GM23338 (cell line): ENCODE results near the gene SLC6A19. TPM values are rescaled to one million over a fixed set of nuclear protein-coding genes. Genes with fewer than 3 reads are reported as not detected.

Experiments used
- ATAC-seq: fragments of 200-7000 bp; cut with Tn5 transposase; 3 replicates; pipeline ENCODE4 v1.9.1; 2020
- DNase-seq: peaks from one replicate; pipeline ENCODE4 v3.0.0-alpha.2; 2015; ENCODE audit warnings: low spot score
- H2AFZ ChIP-seq: fragments of 200-600 bp; sonication (generic); 2 replicates; pipeline ENCODE4 v1.8.0; 2016; ENCODE audit warnings: antibody characterized with exemption, mild to moderate bottlenecking, moderate library complexity
- H3F3A ChIP-seq: fragments of 200-600 bp; sonication (generic); replicated peaks from 2 replicates; pipeline ENCODE4 v1.8.0; 2017; ENCODE audit warnings: antibody characterized with exemption, mixed run types, low read depth
- H3K27ac ChIP-seq: fragments of 200-600 bp; sonication (generic); 2 replicates; pipeline ENCODE4 v1.6.1; 2016; ENCODE audit warnings: low read depth
- H3K27me3 ChIP-seq: fragments of 200-600 bp; sonication (generic); 2 replicates; pipeline ENCODE4 v1.8.0; 2016; ENCODE audit warnings: mild to moderate bottlenecking, mixed run types, moderate library complexity; ENCODE audit not compliant: insufficient read depth
- H3K36me3 ChIP-seq: fragments of 200-600 bp; sonication (generic); 2 replicates; pipeline ENCODE4 v1.8.0; 2016; ENCODE audit warnings: mild to moderate bottlenecking; ENCODE audit not compliant: insufficient read depth
- H3K4me1 ChIP-seq: fragments of 200-600 bp; sonication (generic); 2 replicates; pipeline ENCODE4 v1.8.0; 2016; ENCODE audit warnings: mild to moderate bottlenecking, moderate library complexity; ENCODE audit not compliant: insufficient read depth
- H3K4me2 ChIP-seq: fragments of 200-600 bp; sonication (generic); 2 replicates; pipeline ENCODE4 v1.7.1; 2017; ENCODE audit warnings: mixed run types
- H3K4me3 ChIP-seq: fragments of 200-600 bp; sonication (generic); 2 replicates; pipeline ENCODE4 v1.6.1; 2016; ENCODE audit warnings: mixed run types
- H3K79me2 ChIP-seq: fragments of 200-600 bp; sonication (generic); replicated peaks from 2 replicates; pipeline ENCODE4 v1.8.0; 2017; ENCODE audit warnings: mild to moderate bottlenecking; ENCODE audit not compliant: insufficient read depth
- H3K9me2 ChIP-seq: fragments of 200-600 bp; sonication (generic); 2 replicates; pipeline ENCODE4 v1.8.0; 2017; ENCODE audit not compliant: insufficient read depth
- H4K20me1 ChIP-seq: fragments of 200-600 bp; sonication (generic); replicated peaks from 2 replicates; pipeline ENCODE4 v1.8.0; 2017; ENCODE audit warnings: mild to moderate bottlenecking; ENCODE audit not compliant: insufficient read depth
- H3K27ac Mint-ChIP-seq: 2 replicates; pipeline ENCODE4 v1.8.0; 2020; ENCODE audit warnings: inconsistent platforms, mild to moderate bottlenecking, moderate library complexity, mixed read lengths
- H3K27me3 Mint-ChIP-seq: 3 replicates; pipeline ENCODE4 v1.8.0; 2022; ENCODE audit warnings: low read depth, mild to moderate bottlenecking, moderate library complexity, mixed read lengths, inconsistent platforms; ENCODE audit not compliant: insufficient read depth, poor library complexity
- H3K36me3 Mint-ChIP-seq: 3 replicates; pipeline ENCODE4 v1.8.0; 2021; ENCODE audit warnings: low read depth, mild to moderate bottlenecking, inconsistent platforms, moderate library complexity, mixed read lengths
- H3K4me1 Mint-ChIP-seq: 3 replicates; pipeline ENCODE4 v1.8.0; 2020; ENCODE audit warnings: mild to moderate bottlenecking, inconsistent platforms, mixed read lengths
- H3K4me3 Mint-ChIP-seq: 3 replicates; pipeline ENCODE4 v1.8.0; 2021; ENCODE audit warnings: moderate library complexity, mild to moderate bottlenecking, inconsistent platforms, mixed read lengths
- H3K9me3 Mint-ChIP-seq: 3 replicates; pipeline ENCODE4 v1.8.0; 2020; ENCODE audit warnings: moderate library complexity, mild to moderate bottlenecking, inconsistent platforms, mixed read lengths
- EZH2phosphoT487 ChIP-seq: fragments of 200-600 bp; sonication (generic); IDR thresholded peaks from one replicate; pipeline ENCODE4 v1.8.1; 2018; ENCODE audit warnings: antibody characterized with exemption; ENCODE audit not compliant: unreplicated experiment
- STAT1 ChIP-seq: IDR thresholded peaks from one replicate; pipeline ENCODE4 v1.6.1; 2016; ENCODE audit warnings: antibody characterized with exemption; ENCODE audit not compliant: unreplicated experiment
- ZNF114 ChIP-seq: fragments of 250-450 bp; sonication (Bioruptor Pico); IDR thresholded peaks from 2 replicates; pipeline ENCODE4 v1.5.0; 2020; ENCODE audit warnings: mild to moderate bottlenecking, moderate library complexity
- polyA plus RNA-seq: library from polyadenylated mRNA; unstranded; fragments of >200 nt; fragmentation: Nextera tagmentation; extraction: Ambion mirVana; gene quantifications from 2 replicates; pipeline ENCODE4 v1.2.1, GENCODE V29; 2016
- total RNA-seq: library from RNA; depleted of rRNA; stranded (reverse); fragments of >200 nt; shearing (Covaris generic); gene quantifications from 2 replicates; pipeline ENCODE4 v1.2.3, GENCODE V29; 2014
- TF ChIP-seq, protein P1 (sequence below): fragments of 250-450 bp; sonication (Bioruptor Pico); IDR thresholded peaks from 2 replicates; pipeline ENCODE4 v1.5.0; 2020; ENCODE audit warnings: mild to moderate bottlenecking, moderate library complexity
- TF ChIP-seq, protein P2 (sequence below): IDR thresholded peaks from 2 replicates; pipeline ENCODE4 v1.6.1; 2016; ENCODE audit warnings: antibody characterized with exemption
- TF ChIP-seq, protein P3 (sequence below), 2 experiments: fragments of 200-600 bp in 1 of 2; sonication (generic) in 1 of 2; conservative IDR thresholded peaks; 2 replicates each; pipeline versions ENCODE4 v1.5.1 to v1.6.1; 2016 to 2017; ENCODE audit warnings: antibody characterized with exemption in 2 of 2, low read depth in 2 of 2, mild to moderate bottlenecking in 2 of 2, moderate library complexity in 1 of 2

Gene SLC6A19
- total and polyA plus RNA-seq, 2 experiments from 2014 or later, result not detected

DNA sequence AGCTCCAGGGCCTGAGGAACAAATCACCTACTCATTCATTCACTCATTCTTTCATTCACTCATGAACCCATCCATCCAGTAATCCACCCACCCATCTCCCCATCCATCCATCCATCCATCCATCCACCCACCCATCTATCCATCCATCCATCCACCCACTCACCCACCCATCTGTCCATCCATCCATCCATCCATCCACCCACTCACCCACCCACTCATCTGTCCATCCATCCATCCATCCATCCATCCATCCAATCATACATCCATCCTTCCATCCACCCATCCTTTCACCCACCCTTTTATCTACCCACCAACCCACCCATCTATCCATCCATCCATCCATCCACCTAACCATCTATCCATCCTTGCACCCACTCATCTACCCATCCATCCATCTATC lies 35.5 kb upstream of the SLC6A19 start:
- ATAC-seq (no peak), DNase-seq (no peak)
- Histone ChIP-seq H3K36me3 (no peaks in the 10 kb centered on the region), H3K4me1 (no peaks in the 10 kb centered on the region), H3F3A (no peaks in the 10 kb centered on the region), H4K20me1 (no peaks in the 10 kb centered on the region), H3K27ac (no peak overlapping the region), H3K9me2 (no peaks in the 10 kb centered on the region), H3K27me3 (no peaks in the 10 kb centered on the region), H3K4me2 (no peak overlapping the region), H3K79me2 (no peaks in the 10 kb centered on the region), H2AFZ (no peak overlapping the region), H3K4me3 (no peak overlapping the region)
- Mint-ChIP-seq H3K4me1 (peaks cover 2% of the 10 kb centered on the region; the same call in 2 of the 3 replicates), H3K27me3 (peaks cover 12% of the 10 kb centered on the region), H3K4me3 (no peak overlapping the region), H3K27ac (no peak overlapping the region), H3K9me3 (no peaks in the 10 kb centered on the region; the same call in 2 of the 3 replicates), H3K36me3 (no peaks in the 10 kb centered on the region)
- TF ChIP-seq, protein P1, sequence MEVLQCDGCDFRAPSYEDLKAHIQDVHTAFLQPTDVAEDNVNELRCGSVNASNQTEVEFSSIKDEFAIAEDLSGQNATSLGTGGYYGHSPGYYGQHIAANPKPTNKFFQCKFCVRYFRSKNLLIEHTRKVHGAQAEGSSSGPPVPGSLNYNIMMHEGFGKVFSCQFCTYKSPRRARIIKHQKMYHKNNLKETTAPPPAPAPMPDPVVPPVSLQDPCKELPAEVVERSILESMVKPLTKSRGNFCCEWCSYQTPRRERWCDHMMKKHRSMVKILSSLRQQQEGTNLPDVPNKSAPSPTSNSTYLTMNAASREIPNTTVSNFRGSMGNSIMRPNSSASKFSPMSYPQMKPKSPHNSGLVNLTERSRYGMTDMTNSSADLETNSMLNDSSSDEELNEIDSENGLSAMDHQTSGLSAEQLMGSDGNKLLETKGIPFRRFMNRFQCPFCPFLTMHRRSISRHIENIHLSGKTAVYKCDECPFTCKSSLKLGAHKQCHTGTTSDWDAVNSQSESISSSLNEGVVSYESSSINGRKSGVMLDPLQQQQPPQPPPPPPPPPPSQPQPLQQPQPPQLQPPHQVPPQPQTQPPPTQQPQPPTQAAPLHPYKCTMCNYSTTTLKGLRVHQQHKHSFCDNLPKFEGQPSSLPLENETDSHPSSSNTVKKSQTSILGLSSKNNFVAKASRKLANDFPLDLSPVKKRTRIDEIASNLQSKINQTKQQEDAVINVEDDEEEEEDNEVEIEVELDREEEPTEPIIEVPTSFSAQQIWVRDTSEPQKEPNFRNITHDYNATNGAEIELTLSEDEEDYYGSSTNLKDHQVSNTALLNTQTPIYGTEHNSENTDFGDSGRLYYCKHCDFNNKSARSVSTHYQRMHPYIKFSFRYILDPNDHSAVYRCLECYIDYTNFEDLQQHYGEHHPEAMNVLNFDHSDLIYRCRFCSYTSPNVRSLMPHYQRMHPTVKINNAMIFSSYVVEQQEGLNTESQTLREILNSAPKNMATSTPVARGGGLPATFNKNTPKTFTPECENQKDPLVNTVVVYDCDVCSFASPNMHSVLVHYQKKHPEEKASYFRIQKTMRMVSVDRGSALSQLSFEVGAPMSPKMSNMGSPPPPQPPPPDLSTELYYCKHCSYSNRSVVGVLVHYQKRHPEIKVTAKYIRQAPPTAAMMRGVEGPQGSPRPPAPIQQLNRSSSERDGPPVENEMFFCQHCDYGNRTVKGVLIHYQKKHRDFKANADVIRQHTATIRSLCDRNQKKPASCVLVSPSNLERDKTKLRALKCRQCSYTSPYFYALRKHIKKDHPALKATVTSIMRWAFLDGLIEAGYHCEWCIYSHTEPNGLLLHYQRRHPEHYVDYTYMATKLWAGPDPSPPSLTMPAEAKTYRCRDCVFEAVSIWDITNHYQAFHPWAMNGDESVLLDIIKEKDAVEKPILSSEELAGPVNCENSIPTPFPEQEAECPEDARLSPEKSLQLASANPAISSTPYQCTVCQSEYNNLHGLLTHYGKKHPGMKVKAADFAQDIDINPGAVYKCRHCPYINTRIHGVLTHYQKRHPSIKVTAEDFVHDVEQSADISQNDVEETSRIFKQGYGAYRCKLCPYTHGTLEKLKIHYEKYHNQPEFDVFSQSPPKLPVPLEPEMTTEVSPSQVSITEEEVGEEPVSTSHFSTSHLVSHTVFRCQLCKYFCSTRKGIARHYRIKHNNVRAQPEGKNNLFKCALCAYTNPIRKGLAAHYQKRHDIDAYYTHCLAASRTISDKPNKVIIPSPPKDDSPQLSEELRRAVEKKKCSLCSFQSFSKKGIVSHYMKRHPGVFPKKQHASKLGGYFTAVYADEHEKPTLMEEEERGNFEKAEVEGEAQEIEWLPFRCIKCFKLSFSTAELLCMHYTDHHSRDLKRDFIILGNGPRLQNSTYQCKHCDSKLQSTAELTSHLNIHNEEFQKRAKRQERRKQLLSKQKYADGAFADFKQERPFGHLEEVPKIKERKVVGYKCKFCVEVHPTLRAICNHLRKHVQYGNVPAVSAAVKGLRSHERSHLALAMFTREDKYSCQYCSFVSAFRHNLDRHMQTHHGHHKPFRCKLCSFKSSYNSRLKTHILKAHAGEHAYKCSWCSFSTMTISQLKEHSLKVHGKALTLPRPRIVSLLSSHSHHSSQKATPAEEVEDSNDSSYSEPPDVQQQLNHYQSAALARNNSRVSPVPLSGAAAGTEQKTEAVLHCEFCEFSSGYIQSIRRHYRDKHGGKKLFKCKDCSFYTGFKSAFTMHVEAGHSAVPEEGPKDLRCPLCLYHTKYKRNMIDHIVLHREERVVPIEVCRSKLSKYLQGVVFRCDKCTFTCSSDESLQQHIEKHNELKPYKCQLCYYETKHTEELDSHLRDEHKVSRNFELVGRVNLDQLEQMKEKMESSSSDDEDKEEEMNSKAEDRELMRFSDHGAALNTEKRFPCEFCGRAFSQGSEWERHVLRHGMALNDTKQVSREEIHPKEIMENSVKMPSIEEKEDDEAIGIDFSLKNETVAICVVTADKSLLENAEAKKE (CRISPR knock-in tag), result no peak
- TF ChIP-seq EZH2phosphoT487, result no peak

DNA sequence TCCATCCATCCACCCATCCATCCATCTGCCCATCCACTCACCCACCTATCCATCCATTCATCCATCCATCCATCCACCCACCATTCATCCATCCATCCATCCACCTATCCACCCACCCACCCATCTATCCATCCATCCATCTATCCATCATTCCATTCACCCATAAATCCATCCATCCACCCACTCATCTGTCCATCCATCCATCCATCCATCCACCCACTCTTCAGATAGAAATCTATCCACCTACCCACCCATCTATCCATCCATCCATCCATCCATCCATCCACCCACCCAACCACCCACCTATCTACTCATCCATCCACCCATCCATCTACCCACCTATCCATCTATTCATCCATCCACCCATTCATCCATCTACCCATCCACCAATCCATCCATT lies 35.0 kb upstream of the SLC6A19 start:
- H3K27ac Mint-ChIP-seq, result no peak overlapping the region
- Histone ChIP-seq H3K4me2 (no peak overlapping the region), H3K36me3 (no peaks in the 10 kb centered on the region), H3K27ac (no peak overlapping the region), H2AFZ (no peak overlapping the region), H3K79me2 (no peaks in the 10 kb centered on the region), H3F3A (no peaks in the 10 kb centered on the region), H3K9me2 (no peaks in the 10 kb centered on the region), H3K4me1 (no peaks in the 10 kb centered on the region), H3K27me3 (no peaks in the 10 kb centered on the region), H4K20me1 (no peaks in the 10 kb centered on the region), H3K4me3 (no peak overlapping the region)
- peaks cover 15% of the 10 kb centered on the region for H3K27me3 Mint-ChIP-seq
- DNase-seq (no peak), ATAC-seq (no peak)
- no peaks in the 10 kb centered on the region for H3K36me3 Mint-ChIP-seq
- no peaks in the 10 kb centered on the region; the same call in 2 of the 3 replicates for H3K9me3 Mint-ChIP-seq
- peaks cover 2% of the 10 kb centered on the region; the same call in 2 of the 3 replicates for H3K4me1 Mint-ChIP-seq
- no peak overlapping the region for H3K4me3 Mint-ChIP-seq
- TF ChIP-seq, protein P2, sequence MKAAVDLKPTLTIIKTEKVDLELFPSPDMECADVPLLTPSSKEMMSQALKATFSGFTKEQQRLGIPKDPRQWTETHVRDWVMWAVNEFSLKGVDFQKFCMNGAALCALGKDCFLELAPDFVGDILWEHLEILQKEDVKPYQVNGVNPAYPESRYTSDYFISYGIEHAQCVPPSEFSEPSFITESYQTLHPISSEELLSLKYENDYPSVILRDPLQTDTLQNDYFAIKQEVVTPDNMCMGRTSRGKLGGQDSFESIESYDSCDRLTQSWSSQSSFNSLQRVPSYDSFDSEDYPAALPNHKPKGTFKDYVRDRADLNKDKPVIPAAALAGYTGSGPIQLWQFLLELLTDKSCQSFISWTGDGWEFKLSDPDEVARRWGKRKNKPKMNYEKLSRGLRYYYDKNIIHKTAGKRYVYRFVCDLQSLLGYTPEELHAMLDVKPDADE, result no peak
- TF ChIP-seq STAT1 (no peak), EZH2phosphoT487 (no peak), ZNF114 (no peak)
- TF ChIP-seq, protein P3, sequence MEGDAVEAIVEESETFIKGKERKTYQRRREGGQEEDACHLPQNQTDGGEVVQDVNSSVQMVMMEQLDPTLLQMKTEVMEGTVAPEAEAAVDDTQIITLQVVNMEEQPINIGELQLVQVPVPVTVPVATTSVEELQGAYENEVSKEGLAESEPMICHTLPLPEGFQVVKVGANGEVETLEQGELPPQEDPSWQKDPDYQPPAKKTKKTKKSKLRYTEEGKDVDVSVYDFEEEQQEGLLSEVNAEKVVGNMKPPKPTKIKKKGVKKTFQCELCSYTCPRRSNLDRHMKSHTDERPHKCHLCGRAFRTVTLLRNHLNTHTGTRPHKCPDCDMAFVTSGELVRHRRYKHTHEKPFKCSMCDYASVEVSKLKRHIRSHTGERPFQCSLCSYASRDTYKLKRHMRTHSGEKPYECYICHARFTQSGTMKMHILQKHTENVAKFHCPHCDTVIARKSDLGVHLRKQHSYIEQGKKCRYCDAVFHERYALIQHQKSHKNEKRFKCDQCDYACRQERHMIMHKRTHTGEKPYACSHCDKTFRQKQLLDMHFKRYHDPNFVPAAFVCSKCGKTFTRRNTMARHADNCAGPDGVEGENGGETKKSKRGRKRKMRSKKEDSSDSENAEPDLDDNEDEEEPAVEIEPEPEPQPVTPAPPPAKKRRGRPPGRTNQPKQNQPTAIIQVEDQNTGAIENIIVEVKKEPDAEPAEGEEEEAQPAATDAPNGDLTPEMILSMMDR (conservative IDR thresholded peaks at IDR 0.05; ENCODE audit: low read depth in 2 of 2), result no peak
